ENCODE measurements around the gene OTUD6A. TPM values are rescaled to one million over a fixed set of nuclear protein-coding genes. Genes with fewer than 3 reads are reported as not detected.

The OTUD6A gene
- polyA plus RNA-seq, 1 donor from 2014 or later = not detected

DNA sequence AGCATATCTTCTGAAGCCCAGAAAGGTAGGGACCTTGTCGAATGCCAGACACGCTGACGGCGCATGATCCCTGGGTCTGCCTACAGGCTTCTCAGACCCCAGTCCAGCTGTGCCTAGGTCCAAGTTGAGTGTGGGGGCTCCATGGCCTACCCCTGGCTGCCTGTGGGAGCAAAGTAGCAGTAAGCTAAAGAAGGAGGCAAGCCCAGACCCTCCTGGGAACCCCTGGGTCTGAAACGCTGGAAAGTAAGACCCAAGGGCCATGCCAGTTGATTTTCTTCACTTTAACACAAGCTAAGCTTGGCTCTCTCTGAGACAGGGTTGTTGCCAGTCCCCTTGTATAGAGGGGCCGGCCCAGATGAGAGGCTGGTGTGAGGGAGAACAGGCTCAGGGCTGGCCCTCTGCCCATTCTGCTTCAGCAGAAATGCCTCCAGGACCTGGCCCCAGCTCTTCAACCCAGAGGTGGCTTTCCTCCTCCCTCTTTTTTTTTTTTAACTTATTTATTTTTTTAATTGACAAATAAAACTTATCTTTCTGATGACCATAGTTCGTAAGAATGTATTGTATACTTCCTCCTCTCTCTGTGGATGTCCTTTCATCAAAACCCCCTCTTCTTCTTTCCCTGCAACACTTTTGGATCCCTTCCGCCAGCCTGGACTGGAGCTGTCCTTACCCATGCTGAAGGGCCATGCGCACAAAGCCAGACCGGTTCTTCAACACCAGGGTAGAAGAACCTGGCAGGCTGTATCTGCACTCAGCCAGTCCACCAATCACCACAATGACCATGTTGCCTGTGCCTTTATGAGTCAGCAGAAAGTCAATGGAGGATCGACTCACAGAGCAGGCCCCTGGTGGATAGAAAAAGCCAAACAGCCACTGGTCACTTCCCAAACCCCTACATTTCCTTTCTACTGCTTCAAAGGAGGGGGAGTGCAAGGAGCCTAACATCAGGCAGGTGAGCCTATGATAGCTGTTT is 19.6 kb upstream of the OTUD6A start:
- H3K4me3 ChIP-seq (ENCODE audit: low read length) = no peak overlapping the region
- H3K79me2 ChIP-seq (replicated peaks; ENCODE audit: insufficient read depth, low read length) = no peaks in the 10 kb centered on the region
- H3K36me3 ChIP-seq (ENCODE audit: insufficient read depth, low read length) = no peaks in the 10 kb centered on the region
- TF ChIP-seq SMC3 (conservative IDR thresholded peaks at IDR 0.05; ENCODE audit: poor library complexity) (no peak), TAF1 (IDR thresholded peaks at IDR 0.05; ENCODE audit: low read depth) (no peak), RAD21 (conservative IDR thresholded peaks at IDR 0.05) (no peak), MXI1 (conservative IDR thresholded peaks at IDR 0.05; ENCODE audit: poor library complexity, severe bottlenecking) (no peak), EP300 (conservative IDR thresholded peaks at IDR 0.05; ENCODE audit: poor library complexity, severe bottlenecking) (no peak), EZH2 (IDR thresholded peaks at IDR 0.05; ENCODE audit: borderline replicate concordance, insufficient read depth, low read length, poor library complexity, severe bottlenecking) (no peak)
- TF ChIP-seq, protein P1, sequence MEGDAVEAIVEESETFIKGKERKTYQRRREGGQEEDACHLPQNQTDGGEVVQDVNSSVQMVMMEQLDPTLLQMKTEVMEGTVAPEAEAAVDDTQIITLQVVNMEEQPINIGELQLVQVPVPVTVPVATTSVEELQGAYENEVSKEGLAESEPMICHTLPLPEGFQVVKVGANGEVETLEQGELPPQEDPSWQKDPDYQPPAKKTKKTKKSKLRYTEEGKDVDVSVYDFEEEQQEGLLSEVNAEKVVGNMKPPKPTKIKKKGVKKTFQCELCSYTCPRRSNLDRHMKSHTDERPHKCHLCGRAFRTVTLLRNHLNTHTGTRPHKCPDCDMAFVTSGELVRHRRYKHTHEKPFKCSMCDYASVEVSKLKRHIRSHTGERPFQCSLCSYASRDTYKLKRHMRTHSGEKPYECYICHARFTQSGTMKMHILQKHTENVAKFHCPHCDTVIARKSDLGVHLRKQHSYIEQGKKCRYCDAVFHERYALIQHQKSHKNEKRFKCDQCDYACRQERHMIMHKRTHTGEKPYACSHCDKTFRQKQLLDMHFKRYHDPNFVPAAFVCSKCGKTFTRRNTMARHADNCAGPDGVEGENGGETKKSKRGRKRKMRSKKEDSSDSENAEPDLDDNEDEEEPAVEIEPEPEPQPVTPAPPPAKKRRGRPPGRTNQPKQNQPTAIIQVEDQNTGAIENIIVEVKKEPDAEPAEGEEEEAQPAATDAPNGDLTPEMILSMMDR (IDR thresholded peaks at IDR 0.05; ENCODE audit: poor library complexity, severe bottlenecking) = no peak
- TF ChIP-seq, protein P2, sequence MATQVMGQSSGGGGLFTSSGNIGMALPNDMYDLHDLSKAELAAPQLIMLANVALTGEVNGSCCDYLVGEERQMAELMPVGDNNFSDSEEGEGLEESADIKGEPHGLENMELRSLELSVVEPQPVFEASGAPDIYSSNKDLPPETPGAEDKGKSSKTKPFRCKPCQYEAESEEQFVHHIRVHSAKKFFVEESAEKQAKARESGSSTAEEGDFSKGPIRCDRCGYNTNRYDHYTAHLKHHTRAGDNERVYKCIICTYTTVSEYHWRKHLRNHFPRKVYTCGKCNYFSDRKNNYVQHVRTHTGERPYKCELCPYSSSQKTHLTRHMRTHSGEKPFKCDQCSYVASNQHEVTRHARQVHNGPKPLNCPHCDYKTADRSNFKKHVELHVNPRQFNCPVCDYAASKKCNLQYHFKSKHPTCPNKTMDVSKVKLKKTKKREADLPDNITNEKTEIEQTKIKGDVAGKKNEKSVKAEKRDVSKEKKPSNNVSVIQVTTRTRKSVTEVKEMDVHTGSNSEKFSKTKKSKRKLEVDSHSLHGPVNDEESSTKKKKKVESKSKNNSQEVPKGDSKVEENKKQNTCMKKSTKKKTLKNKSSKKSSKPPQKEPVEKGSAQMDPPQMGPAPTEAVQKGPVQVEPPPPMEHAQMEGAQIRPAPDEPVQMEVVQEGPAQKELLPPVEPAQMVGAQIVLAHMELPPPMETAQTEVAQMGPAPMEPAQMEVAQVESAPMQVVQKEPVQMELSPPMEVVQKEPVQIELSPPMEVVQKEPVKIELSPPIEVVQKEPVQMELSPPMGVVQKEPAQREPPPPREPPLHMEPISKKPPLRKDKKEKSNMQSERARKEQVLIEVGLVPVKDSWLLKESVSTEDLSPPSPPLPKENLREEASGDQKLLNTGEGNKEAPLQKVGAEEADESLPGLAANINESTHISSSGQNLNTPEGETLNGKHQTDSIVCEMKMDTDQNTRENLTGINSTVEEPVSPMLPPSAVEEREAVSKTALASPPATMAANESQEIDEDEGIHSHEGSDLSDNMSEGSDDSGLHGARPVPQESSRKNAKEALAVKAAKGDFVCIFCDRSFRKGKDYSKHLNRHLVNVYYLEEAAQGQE (IDR thresholded peaks at IDR 0.05; ENCODE audit: borderline replicate concordance) = no peak
- H4K20me1 ChIP-seq (ENCODE audit: insufficient read depth) = no peaks in the 10 kb centered on the region
- H3K9ac ChIP-seq (ENCODE audit: low read length) = no peak overlapping the region
- no peak overlapping the region for H3K4me2 ChIP-seq (ENCODE audit: low read length)
- H3K9me3 ChIP-seq (ENCODE audit: low read length) = no peaks in the 10 kb centered on the region
- no peak overlapping the region for H3K27ac ChIP-seq (ENCODE audit: low read length)
- H3F3A ChIP-seq (ENCODE audit: insufficient read depth, low read length, poor library complexity, severe bottlenecking) = no peaks in the 10 kb centered on the region
- no peaks in the 10 kb centered on the region for H3K9me2 ChIP-seq (ENCODE audit: insufficient read depth, low read length)
- H3K27me3 ChIP-seq (ENCODE audit: insufficient read depth, low read depth, low read length) = no peaks in the 10 kb centered on the region
- H2AFZ ChIP-seq (ENCODE audit: low read depth, low read length) = no peak overlapping the region

DNA sequence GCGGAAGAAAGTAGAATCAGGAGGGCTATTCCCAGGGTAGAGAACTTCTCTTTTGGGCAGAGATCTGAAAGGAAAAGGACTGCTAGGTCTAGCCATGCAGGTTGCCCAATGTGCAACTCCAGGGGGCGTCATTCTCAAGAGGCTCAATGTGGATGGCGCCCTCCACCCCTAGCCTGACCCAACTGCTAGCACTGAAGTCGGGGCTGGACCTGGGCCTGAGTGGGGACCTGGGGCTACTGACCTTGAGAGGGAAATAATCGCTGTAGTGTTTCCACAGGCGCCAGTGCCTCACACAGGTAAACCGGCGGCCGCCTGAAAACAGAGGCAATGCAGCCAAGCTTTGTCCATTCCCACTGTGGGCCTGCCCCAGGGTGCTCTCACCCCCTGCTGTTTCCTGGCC is 18.6 kb upstream of the OTUD6A start:
- H3K4me3 ChIP-seq (ENCODE audit: low read length) = no peak overlapping the region
- H3K36me3 ChIP-seq (ENCODE audit: insufficient read depth, low read length) = no peaks in the 10 kb centered on the region
- no peaks in the 10 kb centered on the region for H4K20me1 ChIP-seq (ENCODE audit: insufficient read depth)
- H3K79me2 ChIP-seq (replicated peaks; ENCODE audit: insufficient read depth, low read length) = no peaks in the 10 kb centered on the region
- no peaks in the 10 kb centered on the region for H3K9me3 ChIP-seq (ENCODE audit: low read length)
- H3K9me2 ChIP-seq (ENCODE audit: insufficient read depth, low read length) = no peaks in the 10 kb centered on the region
- no peak overlapping the region for H3K27ac ChIP-seq (ENCODE audit: low read length)
- no peak overlapping the region for H3K9ac ChIP-seq (ENCODE audit: low read length)
- H3F3A ChIP-seq (ENCODE audit: insufficient read depth, low read length, poor library complexity, severe bottlenecking) = no peaks in the 10 kb centered on the region
- no peak for TF ChIP-seq EZH2 (IDR thresholded peaks at IDR 0.05; ENCODE audit: borderline replicate concordance, insufficient read depth, low read length, poor library complexity, severe bottlenecking)
- TF ChIP-seq TAF1 (IDR thresholded peaks at IDR 0.05; ENCODE audit: low read depth) = no peak
- no peak for TF ChIP-seq POLR2AphosphoS5 (IDR thresholded peaks at IDR 0.05)
- TF ChIP-seq MXI1 (conservative IDR thresholded peaks at IDR 0.05; ENCODE audit: poor library complexity, severe bottlenecking) = no peak
- no peak for TF ChIP-seq RAD21 (conservative IDR thresholded peaks at IDR 0.05)
- TF ChIP-seq, protein P1 (IDR thresholded peaks at IDR 0.05; ENCODE audit: poor library complexity, severe bottlenecking) = no peak
- no peak overlapping the region for H3K4me2 ChIP-seq (ENCODE audit: low read length)
- H2AFZ ChIP-seq (ENCODE audit: low read depth, low read length) = no peak overlapping the region
- H3K27me3 ChIP-seq (ENCODE audit: insufficient read depth, low read depth, low read length) = no peaks in the 10 kb centered on the region
